Testis (tissue), 2 donors: ENCODE data around the gene NAV3.

Experiments used
- CTCF ChIP-seq, 3 experiments: fragments of 450-650 bp in 2 of 3; fragments of 200-600 bp in 1 of 3; sonication (generic) in 1 of 3; IDR thresholded peaks; one replicate each; pipeline ENCODE4 v1.5.1; 2016 to 2019; ENCODE audit warnings: antibody characterized with exemption in 3 of 3, mild to moderate bottlenecking in 2 of 3, moderate library complexity in 1 of 3
- POLR2A ChIP-seq: fragments of 450-650 bp; IDR thresholded peaks from one replicate; pipeline ENCODE4 v1.6.1; 2017; ENCODE audit warnings: antibody characterized with exemption, mild to moderate bottlenecking, moderate library complexity

- TF ChIP-seq CTCF (IDR thresholded peaks at IDR 0.05), result no peak
- TF ChIP-seq POLR2A, result no peak
Measured at GRCh38 chr12:78007173-78007572, 176.5 kb downstream of the NAV3 start.
